Sigmoid colon (tissue), 3 donors: Measurements from ENCODE around the gene CISD3.

Experiments
- POLR2A ChIP-seq, 2 donors: fragments of 450-650 bp; IDR thresholded peaks; one replicate each; pipeline ENCODE4 v1.6.1; 2016; ENCODE audit warnings: antibody characterized with exemption in 2 of 2, mild to moderate bottlenecking in 2 of 2, moderate library complexity in 2 of 2
- TF ChIP-seq, protein P1 (sequence below), 4 experiments: fragments of 450-650 bp in 3 of 4; fragments of 200-600 bp in 1 of 4; IDR thresholded peaks; one replicate each; pipeline ENCODE4 v1.5.1; 2016 to 2019; ENCODE audit warnings: antibody characterized with exemption in 4 of 4, mild to moderate bottlenecking in 3 of 4, moderate library complexity in 2 of 4

GRCh38 chr17:38706505-38707216 lies 23.5 kb upstream of the CISD3 start:
- TF ChIP-seq, protein P1, sequence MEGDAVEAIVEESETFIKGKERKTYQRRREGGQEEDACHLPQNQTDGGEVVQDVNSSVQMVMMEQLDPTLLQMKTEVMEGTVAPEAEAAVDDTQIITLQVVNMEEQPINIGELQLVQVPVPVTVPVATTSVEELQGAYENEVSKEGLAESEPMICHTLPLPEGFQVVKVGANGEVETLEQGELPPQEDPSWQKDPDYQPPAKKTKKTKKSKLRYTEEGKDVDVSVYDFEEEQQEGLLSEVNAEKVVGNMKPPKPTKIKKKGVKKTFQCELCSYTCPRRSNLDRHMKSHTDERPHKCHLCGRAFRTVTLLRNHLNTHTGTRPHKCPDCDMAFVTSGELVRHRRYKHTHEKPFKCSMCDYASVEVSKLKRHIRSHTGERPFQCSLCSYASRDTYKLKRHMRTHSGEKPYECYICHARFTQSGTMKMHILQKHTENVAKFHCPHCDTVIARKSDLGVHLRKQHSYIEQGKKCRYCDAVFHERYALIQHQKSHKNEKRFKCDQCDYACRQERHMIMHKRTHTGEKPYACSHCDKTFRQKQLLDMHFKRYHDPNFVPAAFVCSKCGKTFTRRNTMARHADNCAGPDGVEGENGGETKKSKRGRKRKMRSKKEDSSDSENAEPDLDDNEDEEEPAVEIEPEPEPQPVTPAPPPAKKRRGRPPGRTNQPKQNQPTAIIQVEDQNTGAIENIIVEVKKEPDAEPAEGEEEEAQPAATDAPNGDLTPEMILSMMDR (IDR thresholded peaks at IDR 0.05), result no peak
- TF ChIP-seq POLR2A (IDR thresholded peaks at IDR 0.05), result no peak
